ENCODE measurements around the gene DHRS2. TPM values are rescaled to one million over a fixed set of nuclear protein-coding genes. Genes with fewer than 3 reads are reported as not detected.
"Not testable (repeated sequence)": the region's sequence is repeated elsewhere in the genome, so short reads cannot be mapped to it uniquely, and the experiment has no call there.

DHRS2 gene
- total and polyA plus RNA-seq, 11 donors = 0.04 to 0.17 TPM; not detected in 9

DNA sequence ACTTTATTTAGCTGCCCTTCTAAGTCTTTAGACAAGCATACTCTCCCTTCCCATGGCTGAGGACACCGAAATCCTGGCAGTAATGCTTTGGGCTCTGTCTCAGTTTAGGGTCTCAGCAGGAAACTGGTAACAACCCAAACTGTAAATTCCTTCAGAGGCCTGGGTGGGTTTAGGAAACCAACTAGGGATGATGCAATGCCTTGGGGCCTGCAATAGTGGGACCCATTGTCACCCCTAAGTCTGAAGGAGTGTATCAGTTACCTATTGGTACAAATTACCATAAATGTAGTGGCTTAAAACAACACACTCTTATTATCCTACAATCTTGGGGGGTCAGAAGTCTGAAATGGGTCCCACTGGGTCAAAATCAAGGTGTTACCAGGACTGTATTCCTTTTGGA is 36.0 kb downstream of the DHRS2 start:
- ATAC-seq = no peak
- TF ChIP-seq, protein P1, sequence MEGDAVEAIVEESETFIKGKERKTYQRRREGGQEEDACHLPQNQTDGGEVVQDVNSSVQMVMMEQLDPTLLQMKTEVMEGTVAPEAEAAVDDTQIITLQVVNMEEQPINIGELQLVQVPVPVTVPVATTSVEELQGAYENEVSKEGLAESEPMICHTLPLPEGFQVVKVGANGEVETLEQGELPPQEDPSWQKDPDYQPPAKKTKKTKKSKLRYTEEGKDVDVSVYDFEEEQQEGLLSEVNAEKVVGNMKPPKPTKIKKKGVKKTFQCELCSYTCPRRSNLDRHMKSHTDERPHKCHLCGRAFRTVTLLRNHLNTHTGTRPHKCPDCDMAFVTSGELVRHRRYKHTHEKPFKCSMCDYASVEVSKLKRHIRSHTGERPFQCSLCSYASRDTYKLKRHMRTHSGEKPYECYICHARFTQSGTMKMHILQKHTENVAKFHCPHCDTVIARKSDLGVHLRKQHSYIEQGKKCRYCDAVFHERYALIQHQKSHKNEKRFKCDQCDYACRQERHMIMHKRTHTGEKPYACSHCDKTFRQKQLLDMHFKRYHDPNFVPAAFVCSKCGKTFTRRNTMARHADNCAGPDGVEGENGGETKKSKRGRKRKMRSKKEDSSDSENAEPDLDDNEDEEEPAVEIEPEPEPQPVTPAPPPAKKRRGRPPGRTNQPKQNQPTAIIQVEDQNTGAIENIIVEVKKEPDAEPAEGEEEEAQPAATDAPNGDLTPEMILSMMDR (IDR thresholded peaks at IDR 0.05) = no peak
- TF ChIP-seq POLR2A (IDR thresholded peaks at IDR 0.05) = no peak
- intact Hi-C loops (cut with DNase I) = no loop called here
- WGBS, 4 donors = 78 to 97% (median 88%) methylated on average over 1 of the region's 1 CpG
- H3K4me3 ChIP-seq = no peak overlapping the region
- H3K9me3 ChIP-seq = no peaks in the 10 kb centered on the region
- H3K27me3 ChIP-seq = peaks cover 0 to 15% (median 0%) of the 10 kb centered on the region in 9 donors
- H3K27ac ChIP-seq = no peak overlapping the region
- no peaks in the 10 kb centered on the region for H3K4me1 ChIP-seq
- no peak for DNase-seq
- no peaks in the 10 kb centered on the region for H3K36me3 ChIP-seq

DNA sequence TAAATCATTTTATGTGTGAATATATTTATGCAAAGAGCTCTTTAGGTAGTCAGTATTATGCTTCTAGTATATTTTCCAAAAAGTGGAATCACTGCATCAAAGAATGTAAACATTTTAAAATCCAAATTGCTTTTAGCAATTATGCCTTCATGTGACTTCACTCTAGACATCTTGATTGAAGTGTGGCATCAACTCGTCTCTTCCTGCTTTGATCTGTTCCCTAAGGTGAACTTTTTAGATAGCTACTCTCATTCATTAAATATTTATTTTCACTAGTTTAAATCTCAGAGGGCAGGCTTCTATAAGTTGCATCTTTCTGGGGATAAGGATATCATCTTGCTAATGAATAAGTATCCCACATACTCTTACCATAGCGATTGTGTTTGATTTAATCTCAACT is 39.2 kb downstream of the DHRS2 start:
- Histone ChIP-seq H3K9me3 (no peaks in the 10 kb centered on the region), H3K27ac (no peak overlapping the region), H3K4me3 (no peak overlapping the region), H3K4me1 (no peaks in the 10 kb centered on the region), H3K36me3 (no peaks in the 10 kb centered on the region), H3K27me3 (peaks cover 0 to 15% (median 0%) of the 10 kb centered on the region in 9 donors)
- ATAC-seq (no peak), DNase-seq (no peak)
- intact Hi-C loops (cut with DNase I) = no loop called here
- TF ChIP-seq, protein P1 (IDR thresholded peaks at IDR 0.05) = no peak
- TF ChIP-seq POLR2A (IDR thresholded peaks at IDR 0.05) = no peak
- 64 to 71% (median 66%) methylated on average over 2 of the region's 2 CpGs for WGBS, 4 donors

DNA sequence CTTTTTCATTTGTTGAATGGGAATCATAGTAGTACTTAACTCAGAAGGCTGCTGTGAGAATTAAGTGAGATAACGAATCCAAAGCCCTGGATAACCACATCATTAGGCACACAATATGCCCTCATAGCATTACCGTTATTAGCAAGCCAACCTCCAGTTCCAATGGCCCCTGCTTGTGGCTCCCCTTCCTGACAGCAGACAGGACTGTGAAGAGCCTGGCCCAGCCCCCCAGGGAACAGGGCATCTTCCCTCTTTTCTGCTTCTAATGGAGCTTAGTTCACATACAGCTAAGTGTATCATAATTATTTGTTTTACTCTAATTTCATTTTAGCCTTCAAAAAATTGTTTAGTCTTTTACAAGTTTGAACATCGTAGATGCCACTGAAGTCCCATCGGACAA is 39.7 kb downstream of the DHRS2 start:
- 79 to 84% (median 82%) methylated on average over 4 of the region's 4 CpGs for WGBS, 4 donors
- ATAC-seq (no peak), DNase-seq (no peak)
- Histone ChIP-seq H3K27ac (no peak overlapping the region), H3K4me3 (no peak overlapping the region), H3K4me1 (no peaks in the 10 kb centered on the region), H3K36me3 (no peaks in the 10 kb centered on the region), H3K9me3 (no peaks in the 10 kb centered on the region), H3K27me3 (peaks cover 0 to 18% (median 0%) of the 10 kb centered on the region in 9 donors)
- intact Hi-C loops (cut with DNase I) = no loop called here
- TF ChIP-seq POLR2A (IDR thresholded peaks at IDR 0.05) = no peak
- TF ChIP-seq, protein P1 (IDR thresholded peaks at IDR 0.05) = no peak

DNA sequence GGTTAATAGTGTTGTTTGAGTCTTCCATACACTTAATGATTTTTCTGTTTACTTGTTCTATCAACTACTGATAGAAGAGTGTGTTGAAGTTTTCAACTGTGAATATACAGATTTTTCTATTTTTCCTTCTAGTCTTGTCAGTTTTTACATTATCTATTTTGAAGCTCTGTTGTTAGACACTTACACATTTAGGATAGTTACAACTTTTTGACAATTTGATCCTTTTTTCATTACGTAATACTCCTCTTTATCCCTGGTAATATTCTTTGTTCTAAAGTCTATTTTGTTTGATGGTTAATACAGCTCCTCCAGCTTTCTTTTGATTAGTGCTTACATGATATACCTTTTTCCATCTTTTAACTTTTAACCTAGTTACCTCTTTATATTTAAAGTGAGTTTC is 45.2 kb downstream of the DHRS2 start:
- H3K9me3 ChIP-seq = no peaks in the 10 kb centered on the region
- WGBS, 4 donors = 79 to 98% (median 87%) methylated on average over 1 of the region's 1 CpG
- no peaks in the 10 kb centered on the region for H3K36me3 ChIP-seq
- no peaks in the 10 kb centered on the region for H3K4me1 ChIP-seq
- DNase-seq (no peak), ATAC-seq (no peak)
- H3K27ac ChIP-seq = no peak overlapping the region
- TF ChIP-seq, protein P1 (IDR thresholded peaks at IDR 0.05) = no peak
- no peak for TF ChIP-seq POLR2A (IDR thresholded peaks at IDR 0.05)
- intact Hi-C loops (cut with DNase I) = no loop called here
- no peak overlapping the region for H3K4me3 ChIP-seq
- peaks cover 0 to 12% (median 0%) of the 10 kb centered on the region in 9 donors for H3K27me3 ChIP-seq

DNA sequence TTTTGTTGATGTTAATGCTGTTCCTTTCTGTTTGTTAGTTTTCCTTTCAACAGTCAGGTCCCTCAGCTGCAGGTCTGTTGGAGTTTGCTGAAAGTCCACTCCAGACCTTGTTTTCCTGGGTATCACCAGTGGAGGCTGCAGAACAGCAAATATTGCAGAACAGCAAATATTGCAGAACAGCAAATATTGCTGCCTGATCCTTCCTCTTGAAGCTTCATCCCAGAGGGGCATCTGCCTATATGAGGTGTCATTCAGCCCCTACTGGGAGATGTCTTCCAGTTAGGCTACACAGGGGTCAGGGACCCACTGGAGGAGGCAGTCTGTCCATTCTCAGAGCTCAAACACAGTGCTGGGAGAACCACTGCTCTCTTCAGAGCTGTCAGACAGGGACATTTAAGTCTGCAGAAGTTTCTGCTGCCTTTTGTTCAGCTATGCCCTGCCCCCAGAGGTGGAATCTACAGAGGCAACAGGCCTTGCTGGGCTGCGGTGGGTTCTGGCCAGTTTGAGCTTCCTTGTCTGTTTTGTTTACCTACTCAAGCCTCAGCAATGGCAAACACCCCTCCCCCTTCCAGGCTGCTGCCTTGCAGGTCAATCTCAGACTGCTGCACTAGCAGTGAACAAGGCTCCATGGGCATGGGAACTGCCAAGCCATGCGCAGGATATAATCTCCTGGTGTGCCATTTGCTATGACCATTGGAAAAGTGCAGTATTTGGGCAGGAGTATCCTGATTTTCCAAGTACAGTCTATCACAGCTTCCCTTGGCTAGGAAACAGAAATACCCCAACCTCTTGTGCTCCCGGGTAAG is 53.7 kb downstream of the DHRS2 start:
- H3K36me3 ChIP-seq; H3K27me3 ChIP-seq; ATAC-seq; DNase-seq; intact Hi-C loops (cut with DNase I); H3K4me3 ChIP-seq; H3K27ac ChIP-seq: not testable (repeated sequence)
- H3K9me3 ChIP-seq = peaks cover 0 to 13% (median 0%) of the 10 kb centered on the region in 12 donors
- peaks cover 0 to 15% (median 8%) of the 10 kb centered on the region in 12 donors for H3K4me1 ChIP-seq
- WGBS, 4 donors = 93 to 98% (median 95%) methylated on average over 2 to 3 of the region's 3 CpGs
